PC-3 (cell line): Measurements from ENCODE around the gene SFXN2. TPM values are rescaled to one million over a fixed set of nuclear protein-coding genes. Genes with fewer than 3 reads are reported as not detected.
"Not testable (repeated sequence)": the region's sequence is repeated elsewhere in the genome, so short reads cannot be mapped to it uniquely, and the experiment has no call there.

Experiments used
- ATAC-seq: fragments of 200-7000 bp; cut with Tn5 transposase; 2 replicates; pipeline ENCODE4 v1.9.1; 2020; ENCODE audit warnings: mild to moderate bottlenecking, moderate library complexity
- BruUV-seq: library from RNA; stranded (reverse); fragments of 400-500 nt; replicated peaks from 2 replicates; lab custom pipeline; 2021; lab: Mats Ljungman, UMichigan
- CTCF ChIA-PET: fragments of 300-600 bp; sonication (Branson Sonifier 250); formaldehyde crosslinking; loops from one replicate; lab custom pipeline; 2022; ENCODE audit warnings: antibody characterized with exemption; lab: Charles Lee
- POLR2A ChIA-PET: fragments of 300-600 bp; sonication (Branson Sonifier 250); formaldehyde crosslinking; loops from one replicate; lab custom pipeline; 2022; ENCODE audit warnings: antibody characterized with exemption; ENCODE audit not compliant: unreplicated experiment; lab: Charles Lee
- DNase-seq: peaks from one replicate; pipeline ENCODE4 v3.0.0-alpha.2; 2015
- H2AFZ ChIP-seq: fragments of 300-600 bp; sonication (generic); 2 replicates; pipeline ENCODE4 v1.6.0; 2016; ENCODE audit warnings: antibody characterized with exemption, low read length
- H3F3A ChIP-seq: fragments of 300-600 bp; sonication (generic); one replicate; pipeline ENCODE4 v1.6.0; 2017; ENCODE audit warnings: antibody characterized with exemption, low read length, control low read depth, mild to moderate bottlenecking; ENCODE audit not compliant: unreplicated experiment
- H3K27ac ChIP-seq: fragments of 300-600 bp; sonication (generic); 2 replicates; pipeline ENCODE4 v1.5.1; 2016; ENCODE audit warnings: mild to moderate bottlenecking, low read length
- H3K27me3 ChIP-seq: fragments of 300-600 bp; sonication (generic); 2 replicates; pipeline ENCODE4 v1.6.1; 2016; ENCODE audit warnings: low read length, mixed read lengths
- H3K36me3 ChIP-seq: fragments of 300-600 bp; sonication (generic); 2 replicates; pipeline ENCODE4 v1.6.1; 2016; ENCODE audit warnings: low read depth, mixed run types, low read length, mixed read lengths
- H3K4me1 ChIP-seq: fragments of 300-600 bp; sonication (generic); 2 replicates; pipeline ENCODE4 v1.5.1; 2016; ENCODE audit warnings: low read length; ENCODE audit not compliant: insufficient read depth
- H3K4me2 ChIP-seq: fragments of 300-600 bp; sonication (generic); 2 replicates; pipeline ENCODE4 v1.6.0; 2016; ENCODE audit warnings: low read length
- H3K4me3 ChIP-seq: fragments of 300-600 bp; sonication (generic); 2 replicates; pipeline ENCODE4 v1.5.1; 2016; ENCODE audit warnings: mild to moderate bottlenecking, low read length, mixed read lengths
- H3K79me2 ChIP-seq: fragments of 300-600 bp; sonication (generic); 2 replicates; pipeline ENCODE4 v1.6.1; 2017; ENCODE audit warnings: low read length, mixed read lengths
- H3K9ac ChIP-seq: fragments of 300-600 bp; sonication (generic); 2 replicates; pipeline ENCODE4 v1.6.0; 2016; ENCODE audit warnings: mild to moderate bottlenecking, low read length
- H3K9me2 ChIP-seq: fragments of 300-600 bp; sonication (generic); replicated peaks from 2 replicates; pipeline ENCODE4 v1.6.1; 2016; ENCODE audit warnings: mixed run types, low read length, mixed read lengths
- H3K9me3 ChIP-seq: fragments of 300-600 bp; sonication (generic); 2 replicates; pipeline ENCODE4 v1.6.1; 2016; ENCODE audit warnings: low read length, mixed read lengths
- H4K20me1 ChIP-seq: fragments of 300-600 bp; sonication (generic); 2 replicates; pipeline ENCODE4 v1.6.1; 2016; ENCODE audit warnings: low read length, mixed read lengths
- EZH2 ChIP-seq: fragments of 300-600 bp; sonication (generic); IDR thresholded peaks from one replicate; pipeline ENCODE4 v1.6.1; 2017; ENCODE audit warnings: antibody characterized with exemption, mild to moderate bottlenecking, low read length; ENCODE audit not compliant: unreplicated experiment
- EZH2phosphoT487 ChIP-seq: fragments of 300-600 bp; sonication (generic); IDR thresholded peaks from 2 replicates; pipeline ENCODE4 v1.6.1; 2018; ENCODE audit warnings: mild to moderate bottlenecking, antibody characterized with exemption, low read length, borderline replicate concordance
- intact Hi-C: fragments of 100-400 bp; cut with micrococcal nuclease; formaldehyde crosslinking; loops from 2 replicates; pipeline ENCODE4 v1.9.0; 2023
- total RNA-seq: library from RNA; depleted of rRNA; stranded (reverse); fragments of >200 nt; gene quantifications from 2 replicates; pipeline ENCODE4 v1.2.3, GENCODE V29; 2014
- TF ChIP-seq, protein P1 (sequence below): fragments of 300-600 bp; sonication (generic); conservative IDR thresholded peaks from 2 replicates; pipeline ENCODE4 v1.5.1; 2017; ENCODE audit warnings: antibody characterized with exemption, low read depth, mild to moderate bottlenecking, low read length

The SFXN2 gene
- total RNA-seq, 1 experiment from 2014 or later = 10.3 TPM

DNA sequence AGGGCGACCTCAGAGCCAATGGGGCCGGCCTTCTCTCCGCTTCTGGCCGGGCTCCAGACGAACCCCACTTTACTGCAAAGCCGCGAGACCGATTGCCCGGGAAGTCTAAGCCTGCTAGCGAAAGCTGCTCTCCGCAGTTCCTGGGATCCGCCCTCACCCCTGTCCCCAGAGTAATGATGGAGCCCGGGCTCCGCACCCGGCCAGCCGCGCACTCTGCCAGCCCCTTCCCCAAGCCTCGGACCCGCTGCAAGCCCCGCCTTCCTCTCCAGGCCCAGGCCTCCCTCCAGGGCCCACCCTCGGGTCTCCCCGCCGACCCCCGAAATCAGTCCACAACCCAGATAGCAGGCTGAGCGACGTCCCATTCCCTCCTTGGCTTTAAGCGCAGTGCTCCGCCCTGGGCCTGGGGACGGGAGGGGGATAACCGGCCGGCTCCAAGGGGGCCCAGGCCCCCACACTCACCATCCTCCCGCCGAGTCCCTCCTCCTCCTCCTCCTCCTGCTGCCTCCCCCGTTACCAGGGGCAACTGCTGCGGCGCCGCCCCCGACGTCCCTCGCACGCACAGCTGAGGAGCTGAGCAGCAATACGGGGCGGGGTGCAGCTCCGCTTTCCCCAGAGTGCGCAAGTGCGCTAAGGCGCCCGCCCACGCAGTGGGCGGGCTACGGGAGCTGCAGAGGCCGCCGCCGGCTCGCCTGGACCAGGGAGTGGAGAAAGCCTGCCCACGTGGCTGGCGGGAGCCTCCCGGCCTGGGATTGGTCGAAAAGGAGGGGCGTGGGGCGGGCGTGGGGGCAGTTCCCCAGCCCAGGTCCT is 419 bp upstream of the SFXN2 start, which contains the start of gene ARL3:
ARL3 (minus strand) TSS at position 584 of the 807 bp plus-strand sequence; CDS start at position 462, 122 bp downstream.
- intact Hi-C loops = loop anchor here (2.0 to 5.0 kb wide), 3 partner anchors 37 to 212 kb away; partner anchors contain the start of genes ACTR1A and SUFU
- ATAC-seq = peak; percentile 89
- CTCF ChIA-PET = interaction anchor here (1.2 kb wide), 1 partner anchor 45 kb away, joined by 4 read pairs; no protein-coding TSS in a partner anchor

DNA sequence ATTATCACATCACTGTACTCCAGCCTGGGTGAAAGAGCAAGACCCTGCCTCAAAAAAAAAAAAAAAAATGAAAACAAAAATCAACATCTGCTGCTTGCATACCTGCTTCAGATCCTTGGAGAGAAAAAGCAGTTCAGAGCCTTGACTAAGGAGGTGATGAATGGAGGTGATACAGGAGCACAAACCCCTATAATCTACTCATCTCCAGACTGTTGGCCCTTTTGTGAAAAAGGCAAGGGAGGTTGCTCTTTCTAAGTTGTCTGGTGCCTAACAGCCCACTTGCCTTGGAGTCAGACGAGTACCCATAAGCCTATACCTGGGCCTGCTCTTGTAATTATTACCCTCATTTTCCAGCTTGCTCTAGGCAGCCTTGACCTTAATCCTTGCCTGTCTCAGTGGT is 1.4 kb downstream of the SFXN2 start:
- CTCF ChIA-PET = no interaction called here
- no peak overlapping the region; the same call in 1 of the 2 replicates for H3K4me3 ChIP-seq
- H3K4me2 ChIP-seq = peak overlapping the region; percentile 99; the same call in 1 of the 2 replicates
- no peaks in the 10 kb centered on the region for H3K36me3 ChIP-seq
- no peak overlapping the region for H2AFZ ChIP-seq
- H3F3A ChIP-seq = no peaks in the 10 kb centered on the region
- H4K20me1 ChIP-seq = no peaks in the 10 kb centered on the region
- intact Hi-C loops = loop anchor here (2.0 kb wide), 1 partner anchor 69 kb away; no protein-coding TSS in a partner anchor
- TF ChIP-seq EZH2phosphoT487 (no peak), EZH2 (no peak)
- TF ChIP-seq, protein P1, sequence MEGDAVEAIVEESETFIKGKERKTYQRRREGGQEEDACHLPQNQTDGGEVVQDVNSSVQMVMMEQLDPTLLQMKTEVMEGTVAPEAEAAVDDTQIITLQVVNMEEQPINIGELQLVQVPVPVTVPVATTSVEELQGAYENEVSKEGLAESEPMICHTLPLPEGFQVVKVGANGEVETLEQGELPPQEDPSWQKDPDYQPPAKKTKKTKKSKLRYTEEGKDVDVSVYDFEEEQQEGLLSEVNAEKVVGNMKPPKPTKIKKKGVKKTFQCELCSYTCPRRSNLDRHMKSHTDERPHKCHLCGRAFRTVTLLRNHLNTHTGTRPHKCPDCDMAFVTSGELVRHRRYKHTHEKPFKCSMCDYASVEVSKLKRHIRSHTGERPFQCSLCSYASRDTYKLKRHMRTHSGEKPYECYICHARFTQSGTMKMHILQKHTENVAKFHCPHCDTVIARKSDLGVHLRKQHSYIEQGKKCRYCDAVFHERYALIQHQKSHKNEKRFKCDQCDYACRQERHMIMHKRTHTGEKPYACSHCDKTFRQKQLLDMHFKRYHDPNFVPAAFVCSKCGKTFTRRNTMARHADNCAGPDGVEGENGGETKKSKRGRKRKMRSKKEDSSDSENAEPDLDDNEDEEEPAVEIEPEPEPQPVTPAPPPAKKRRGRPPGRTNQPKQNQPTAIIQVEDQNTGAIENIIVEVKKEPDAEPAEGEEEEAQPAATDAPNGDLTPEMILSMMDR = no peak
- peaks cover 11% of the 10 kb centered on the region for H3K4me1 ChIP-seq
- POLR2A ChIA-PET = interaction anchor here (0.6 kb wide), 1 partner anchor 388 kb away, joined by 17 read pairs; no protein-coding TSS in a partner anchor
- no peak overlapping the region for H3K9ac ChIP-seq
- H3K9me3 ChIP-seq = no peaks in the 10 kb centered on the region
- ATAC-seq (no peak), DNase-seq (no peak)
- no peaks in the 10 kb centered on the region for H3K9me2 ChIP-seq
- peaks cover 19% of the 10 kb centered on the region; the same call in 1 of the 2 replicates for H3K79me2 ChIP-seq
- no peaks in the 10 kb centered on the region for H3K27me3 ChIP-seq
- BruUV-seq = no TSS peak
- H3K27ac ChIP-seq = no peak overlapping the region

More for the DNA sequence above, 419 bp upstream of the SFXN2 start, which contains the start of gene ARL3:
- Histone ChIP-seq H3K4me1 (peaks cover 18% of the 10 kb centered on the region), H3K9me2 (no peaks in the 10 kb centered on the region), H2AFZ (peak within 1 kb of the TSS; percentile 94), H3K36me3 (no peaks in the 10 kb centered on the region), H3K9ac (peak within 1 kb of the TSS; percentile 89), H4K20me1 (no peaks in the 10 kb centered on the region), H3K9me3 (no peaks in the 10 kb centered on the region), H3K79me2 (peaks cover 19% of the 10 kb centered on the region; the same call in 1 of the 2 replicates), H3K4me3 (peak within 1 kb of the TSS; percentile 79), H3F3A (no peaks in the 10 kb centered on the region), H3K27ac (0 out of 2 replicates have a peak within 1 kb of the TSS, but pooled peaks have one; percentile 34), H3K4me2 (peak within 1 kb of the TSS; percentile 99), H3K27me3 (no peaks in the 10 kb centered on the region)
- peak; percentile 98 for DNase-seq
- BruUV-seq = no TSS peak
- POLR2A ChIA-PET = interaction anchor here (0.6 to 0.9 kb wide), 3 partner anchors 39 to 68 kb away, joined by 4 to 7 read pairs (median 4); no protein-coding TSS in a partner anchor
- TF ChIP-seq EZH2 (no peak), EZH2phosphoT487 (no peak)
- TF ChIP-seq, protein P1 = 0 out of 2 replicates have a peak, but pooled peaks have one; percentile 27

GRCh38 chr10:102716900-102717565 is 2.6 kb downstream of the SFXN2 start:
- H3K9me2 ChIP-seq, POLR2A ChIA-PET, H3K4me2 ChIP-seq, intact Hi-C loops, H3K9ac ChIP-seq, CTCF ChIA-PET, ATAC-seq, H2AFZ ChIP-seq, H3K27ac ChIP-seq, DNase-seq, H3K36me3 ChIP-seq, BruUV-seq, H4K20me1 ChIP-seq, H3K4me1 ChIP-seq, H3K9me3 ChIP-seq, H3F3A ChIP-seq, H3K4me3 ChIP-seq, H3K27me3 ChIP-seq: not testable (repeated sequence)
- H3K79me2 ChIP-seq = peaks cover 19% of the 10 kb centered on the region; the same call in 1 of the 2 replicates
